ENCODE data around the gene KLHL12.
"Not testable (repeated sequence)": the region's sequence is repeated elsewhere in the genome, so short reads cannot be mapped to it uniquely, and the experiment has no call there.

The KLHL12 gene

DNA sequence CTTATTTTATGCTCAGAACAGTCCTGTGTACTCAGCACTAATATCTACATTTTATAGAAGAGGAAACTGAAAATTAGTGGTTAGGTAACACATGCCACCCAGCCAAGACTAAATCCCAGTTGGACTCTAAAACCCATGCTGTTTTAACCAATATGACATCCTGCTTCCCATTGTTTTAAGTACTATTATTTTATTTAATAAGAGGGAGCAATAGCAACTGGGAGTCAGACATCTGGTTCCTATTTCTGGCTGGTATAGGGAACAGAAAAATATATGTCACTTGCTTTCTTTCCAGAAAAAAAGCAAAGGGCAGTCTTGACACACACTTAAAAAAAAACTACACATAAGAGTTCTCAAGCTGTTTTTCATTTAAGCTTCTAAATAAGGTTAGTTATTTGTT is 11.9 kb downstream of the KLHL12 start:
- DNase-seq (ENCODE audit: low read depth) = no peak
- TF ChIP-seq CTCF (conservative IDR thresholded peaks at IDR 0.05; ENCODE audit: low read depth, low read length) = no peak

DNA sequence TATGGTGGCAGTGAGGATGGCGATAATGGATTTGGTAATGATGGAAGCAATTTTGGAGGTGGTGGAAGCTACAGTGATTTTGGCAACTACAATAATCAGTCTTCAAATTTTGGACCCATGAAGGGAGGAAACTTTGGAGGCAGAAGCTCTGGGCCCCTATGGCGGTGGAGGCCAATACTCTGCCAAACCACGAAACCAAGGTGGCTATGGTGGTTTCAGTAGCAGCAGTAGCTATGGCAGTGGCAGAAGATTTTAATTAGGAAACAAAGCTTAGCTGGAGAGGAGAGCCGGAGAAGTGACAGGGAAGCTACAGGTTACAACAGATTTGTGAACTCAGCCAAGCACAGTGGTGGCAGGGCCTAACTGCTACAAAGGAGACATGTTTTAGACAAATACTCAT is 14.6 kb downstream of the KLHL12 start:
- DNase-seq (ENCODE audit: low read depth); H3K4me3 ChIP-seq (ENCODE audit: low read length): not testable (repeated sequence)

More for the DNA sequence above, 11.9 kb downstream of the KLHL12 start:
- H3K4me3 ChIP-seq (ENCODE audit: low read length) = no peak overlapping the region

- TF ChIP-seq CTCF (conservative IDR thresholded peaks at IDR 0.05; ENCODE audit: low read depth, low read length) = no peak
- DNase-seq (ENCODE audit: low read depth) = no peak
- H3K4me3 ChIP-seq (ENCODE audit: low read length) = no peak overlapping the region
These were observed 17.5 kb downstream of the KLHL12 start for GRCh38 chr1:202909494-202909893.

DNA sequence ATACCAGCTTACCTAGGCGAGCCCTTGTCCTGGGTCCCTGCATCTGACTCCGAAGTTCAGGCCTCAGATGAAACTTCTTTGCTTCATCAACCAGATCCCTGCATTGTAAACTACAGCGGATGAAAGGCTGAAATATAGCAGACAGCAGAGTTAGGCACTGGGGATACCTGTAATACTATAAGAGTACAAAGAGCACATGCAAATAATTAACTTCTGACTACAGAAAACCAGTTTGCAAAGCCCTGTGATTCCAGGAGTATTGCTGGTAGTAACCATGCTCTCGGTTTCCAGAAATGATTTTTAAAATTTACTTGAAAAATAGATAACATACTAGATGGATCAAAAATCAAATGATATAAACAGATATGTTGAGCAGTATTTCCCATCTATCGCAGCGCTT is 18.0 kb downstream of the KLHL12 start:
- H3K4me3 ChIP-seq (ENCODE audit: low read length) = no peak overlapping the region
- DNase-seq (ENCODE audit: low read depth) = no peak
- TF ChIP-seq CTCF (conservative IDR thresholded peaks at IDR 0.05; ENCODE audit: low read depth, low read length) = no peak

DNA sequence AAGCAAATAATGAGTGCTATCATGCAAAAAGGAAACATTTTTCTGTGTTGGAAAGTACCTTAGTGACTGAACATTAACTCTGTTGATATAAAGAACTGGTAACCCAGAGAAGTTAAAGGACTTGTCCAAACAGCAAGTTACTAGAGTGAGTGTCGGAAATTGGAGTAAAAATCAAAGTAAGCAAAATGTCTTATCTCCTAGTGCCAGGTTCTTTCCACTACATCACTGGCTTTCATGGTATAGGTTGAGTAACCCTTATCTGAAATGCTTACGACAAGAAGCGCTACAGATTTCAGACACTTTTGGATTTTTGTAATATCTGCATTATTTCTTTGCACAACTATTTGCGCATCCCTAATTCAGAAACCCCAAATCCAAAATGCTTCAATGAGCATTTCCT is 21.7 kb downstream of the KLHL12 start:
- no peak for TF ChIP-seq CTCF (conservative IDR thresholded peaks at IDR 0.05; ENCODE audit: low read depth, low read length)
- no peak overlapping the region for H3K4me3 ChIP-seq (ENCODE audit: low read length)
- no peak for DNase-seq (ENCODE audit: low read depth)

DNA sequence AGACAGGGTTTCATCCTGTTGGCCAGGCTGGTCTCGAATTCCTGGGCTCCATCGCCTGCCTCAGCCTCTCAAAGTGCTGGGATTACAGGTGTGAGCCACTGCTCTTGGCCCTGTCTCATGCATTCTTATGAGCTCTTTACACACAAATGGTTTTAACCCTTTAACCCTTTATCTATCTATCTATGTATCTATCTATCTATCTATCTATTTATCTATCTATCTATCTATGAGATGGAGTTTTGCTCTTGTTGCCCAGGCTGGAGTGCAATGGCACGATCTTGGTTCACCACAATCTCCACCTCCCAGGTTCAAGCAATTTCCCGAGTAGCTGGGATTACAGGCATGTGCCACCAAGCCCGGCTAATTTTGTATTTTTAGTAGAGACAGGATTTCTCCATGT is 23.2 kb downstream of the KLHL12 start:
- DNase-seq (ENCODE audit: low read depth) = not testable (repeated sequence)

DNA sequence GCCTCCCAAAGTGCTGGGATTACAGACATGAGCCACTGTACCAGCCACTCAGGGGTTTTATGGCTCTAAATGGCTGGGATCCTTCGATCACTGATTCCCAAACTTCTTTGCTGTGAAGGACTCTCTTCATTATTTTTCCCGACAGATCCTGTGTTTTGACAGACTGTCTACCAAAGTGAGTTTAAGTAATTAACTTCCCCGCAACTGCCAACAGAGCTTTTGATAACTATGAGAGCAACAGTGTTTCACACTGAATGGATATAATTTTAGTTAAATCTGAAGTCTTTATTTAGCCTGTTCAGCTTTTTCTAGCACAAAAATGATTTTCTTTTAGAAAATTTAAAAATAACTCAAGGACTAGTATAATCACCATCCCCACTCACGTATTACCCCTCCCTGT is 25.5 kb downstream of the KLHL12 start:
- no peak overlapping the region for H3K4me3 ChIP-seq (ENCODE audit: low read length)
- DNase-seq (ENCODE audit: low read depth) = no peak
- TF ChIP-seq CTCF (conservative IDR thresholded peaks at IDR 0.05; ENCODE audit: low read depth, low read length) = no peak

More for the DNA sequence above, 23.2 kb downstream of the KLHL12 start:
- not testable (repeated sequence) for H3K4me3 ChIP-seq (ENCODE audit: low read length)

DNA sequence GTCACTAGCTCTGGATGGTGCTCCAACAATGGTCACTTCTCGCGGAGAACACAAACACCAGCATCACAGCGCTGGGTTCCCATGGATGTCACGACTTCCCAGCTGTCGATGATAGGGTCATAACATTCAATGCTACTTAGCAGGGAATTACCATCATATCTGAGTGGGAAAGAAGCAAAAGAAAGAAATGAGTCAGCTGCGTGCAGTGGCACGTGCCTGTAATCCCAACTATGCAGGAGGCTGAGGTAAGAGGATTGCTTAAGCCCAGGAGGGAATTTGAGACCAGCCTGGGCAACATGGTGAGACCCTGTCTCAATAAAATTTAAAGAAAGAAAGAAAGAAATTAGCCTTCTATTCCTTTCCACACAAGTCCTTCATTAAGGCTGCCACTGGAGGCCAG is 34.5 kb downstream of the KLHL12 start:
- TF ChIP-seq CTCF (conservative IDR thresholded peaks at IDR 0.05; ENCODE audit: low read depth, low read length) = no peak
- H3K4me3 ChIP-seq (ENCODE audit: low read length) = no peak overlapping the region
- peak; percentile 4 for DNase-seq (ENCODE audit: low read depth)

All from retinal pigment epithelial cell (primary cell).